Fibroblast of mammary gland (primary cell): ENCODE results near the gene TNIP2.
A peak's percentile ranks its signal among the peaks of the same experiment; 100 is the strongest.
"Not testable (repeated sequence)": the region's sequence is repeated elsewhere in the genome, so short reads cannot be mapped to it uniquely, and the experiment has no call there.

Experiments
- DNase-seq: peaks from one replicate; pipeline ENCODE4 v3.0.0-alpha.2; 2010; ENCODE audit warnings: low read depth
- H3K4me3 ChIP-seq: 2 replicates; pipeline ENCODE4 v1.5.1; 2011; ENCODE audit warnings: low read depth, mild to moderate bottlenecking, low read length, moderate library complexity; ENCODE audit not compliant: control insufficient read depth
- CTCF ChIP-seq: conservative IDR thresholded peaks from 2 replicates; pipeline ENCODE4 v1.5.1; 2011; ENCODE audit warnings: low read depth, low read length, inconsistent platforms; ENCODE audit not compliant: control insufficient read depth, insufficient read depth

Gene TNIP2

GRCh38 chr4:2767705-2768074 is 11.6 kb upstream of the TNIP2 start:
- DNase-seq, result no peak
- no peak for TF ChIP-seq CTCF
- no peak overlapping the region for H3K4me3 ChIP-seq

GRCh38 chr4:2767046-2767704 is 11.0 kb upstream of the TNIP2 start:
- TF ChIP-seq CTCF, result no peak
- no peak for DNase-seq
- H3K4me3 ChIP-seq, result no peak overlapping the region

- no peak overlapping the region for H3K4me3 ChIP-seq
- no peak for TF ChIP-seq CTCF
- no peak for DNase-seq
These were observed 9.8 kb upstream of the TNIP2 start for GRCh38 chr4:2765832-2766526.

- H3K4me3 ChIP-seq, result peak overlapping the region; percentile 48
- peak; percentile 47 for DNase-seq
- TF ChIP-seq CTCF, result no peak
These were observed 7.4 kb upstream of the TNIP2 start for GRCh38 chr4:2763511-2763967.

- not testable (repeated sequence) for DNase-seq, H3K4me3 ChIP-seq
These were observed 6.6 kb upstream of the TNIP2 start for GRCh38 chr4:2762486-2763370.

GRCh38 chr4:2762048-2762447 is 5.9 kb upstream of the TNIP2 start:
- TF ChIP-seq CTCF, result no peak
- no peak for DNase-seq
- no peak overlapping the region for H3K4me3 ChIP-seq
